ENCODE data around the gene AURKA.
A peak's percentile ranks its signal among the peaks of the same experiment; 100 is the strongest.

AURKA gene

DNA sequence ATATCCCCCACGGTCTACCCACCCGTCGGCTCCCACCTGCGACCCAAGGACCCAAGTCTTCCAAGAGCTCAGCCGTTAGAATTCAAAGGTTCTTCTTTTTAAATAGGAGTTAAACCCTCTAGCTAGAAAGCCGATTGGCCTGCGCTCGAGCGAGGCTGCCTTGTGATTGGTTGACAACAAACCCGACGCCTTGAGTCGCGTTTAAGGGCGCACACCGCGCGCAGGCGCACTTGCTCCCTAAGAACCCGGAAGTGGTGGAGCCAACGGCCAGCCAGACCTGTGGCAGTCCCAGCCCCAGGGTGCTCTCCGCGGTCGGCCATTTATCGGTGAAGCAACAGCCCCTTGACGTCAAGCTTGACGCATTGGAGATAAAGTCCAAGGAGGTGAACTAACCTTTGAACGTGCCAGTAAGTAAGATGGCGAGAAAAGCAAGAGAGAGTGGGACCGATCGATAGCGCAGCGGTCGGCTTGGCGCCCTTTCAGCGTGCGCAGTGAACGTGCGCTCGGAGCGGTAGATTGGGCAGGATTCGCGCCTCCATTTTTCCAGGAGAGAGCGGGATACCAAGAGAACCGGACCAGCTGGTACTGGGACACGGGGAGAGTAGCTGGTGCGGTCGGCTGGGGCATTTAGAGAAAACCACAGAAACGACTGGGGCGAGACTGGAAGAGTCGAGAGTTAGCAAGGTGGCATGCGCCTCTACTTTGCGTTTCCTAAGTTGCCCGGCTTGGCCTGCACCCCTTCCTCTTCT, at the start of gene AURKA, which contains the start of gene CSTF1:
Gene AURKA (minus strand): TSS at position 84 of the 749 bp plus-strand sequence. CDS start 4,018 bp downstream, outside the sequence.
Gene CSTF1 (plus strand): TSS at position 514 of the 749 bp plus-strand sequence. CDS start 2,908 bp downstream, outside the sequence.
- DNase-seq (ENCODE audit: low read depth in 2 of 3, low spot score in 2 of 3): peak; percentile 98 to 99 (median 98)

DNA sequence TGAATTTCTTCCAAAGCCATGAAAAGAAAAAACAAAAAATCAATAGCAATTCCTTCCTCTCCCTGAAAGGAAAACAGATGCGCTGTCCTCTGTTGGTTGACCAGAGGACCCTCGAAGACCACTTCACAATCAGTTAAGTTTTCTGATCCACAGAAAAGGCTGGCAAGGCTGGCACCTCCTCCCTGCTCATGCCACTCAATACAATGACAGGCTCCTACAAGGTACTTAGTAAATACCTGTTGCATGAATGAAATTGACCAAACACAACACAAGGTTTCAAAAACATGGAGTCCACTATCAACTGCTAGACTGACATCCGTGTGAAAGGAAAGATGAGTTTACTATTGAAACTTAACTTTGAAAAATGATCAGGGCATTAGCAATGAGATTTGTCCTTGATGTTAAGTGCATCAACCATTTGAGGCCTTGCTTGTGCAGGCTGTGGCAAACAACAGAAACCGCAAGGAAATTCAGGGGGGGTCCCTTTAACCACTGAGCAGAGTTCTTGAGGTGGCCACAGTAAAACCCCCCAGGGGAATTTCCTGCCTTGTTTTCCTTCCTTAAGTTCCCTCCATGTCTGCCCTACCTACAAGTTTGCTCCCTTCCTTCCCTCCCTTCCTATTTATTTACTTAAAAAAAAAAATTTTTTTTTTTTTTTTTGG, 48.5 kb upstream of the AURKA start:
- DNase-seq (ENCODE audit: low read depth in 2 of 3, low spot score in 2 of 3): peak in 1 of 3 experiments; percentile 42

DNA sequence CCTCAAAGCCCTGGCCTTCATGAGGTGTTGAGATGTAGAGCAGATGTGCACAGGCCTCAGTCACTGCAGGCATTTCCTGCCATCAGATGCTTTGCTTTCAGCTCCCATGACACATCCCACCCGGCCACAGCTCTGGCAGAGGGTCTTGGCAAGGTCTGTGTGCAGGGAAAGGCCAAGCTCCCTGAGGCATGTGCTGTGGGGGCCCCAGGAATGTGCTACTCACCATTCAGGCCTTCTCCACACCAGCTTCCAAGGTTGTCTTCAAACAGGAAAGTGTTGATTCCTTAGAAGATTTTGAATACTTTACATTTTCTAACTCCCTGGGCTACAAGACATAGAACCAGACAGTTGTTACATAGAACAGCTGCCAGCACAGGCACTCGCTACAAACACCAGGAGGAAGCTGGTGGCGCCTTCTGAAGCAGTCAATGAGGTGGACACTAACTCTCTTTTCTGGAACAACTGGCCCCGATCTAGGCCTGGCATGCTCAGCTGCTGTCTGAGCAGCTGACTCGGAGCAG, 47.8 kb upstream of the AURKA start:
- DNase-seq (ENCODE audit: low read depth in 2 of 3, low spot score in 2 of 3): no peak

DNA sequence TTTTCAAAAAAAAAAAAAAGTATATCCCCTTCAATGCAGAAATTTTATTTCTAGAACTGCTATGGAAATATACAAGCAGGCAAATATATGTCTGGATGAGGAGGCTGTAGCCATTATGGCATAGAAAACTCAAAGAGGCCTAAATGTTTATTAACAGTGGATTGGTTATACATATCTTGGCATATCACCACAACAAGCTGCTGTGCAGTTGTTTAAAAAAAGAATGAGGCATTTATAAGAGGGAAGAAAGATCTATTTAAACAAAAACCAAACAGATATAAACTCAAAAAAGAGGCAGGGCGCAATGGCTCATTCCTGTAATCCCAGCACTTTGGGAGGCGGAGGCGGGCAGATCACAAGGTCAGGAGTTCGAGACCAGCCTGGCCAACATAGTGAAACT, 46.3 kb upstream of the AURKA start:
- no peak for DNase-seq (ENCODE audit: low read depth in 2 of 3, low spot score in 2 of 3)

DNA sequence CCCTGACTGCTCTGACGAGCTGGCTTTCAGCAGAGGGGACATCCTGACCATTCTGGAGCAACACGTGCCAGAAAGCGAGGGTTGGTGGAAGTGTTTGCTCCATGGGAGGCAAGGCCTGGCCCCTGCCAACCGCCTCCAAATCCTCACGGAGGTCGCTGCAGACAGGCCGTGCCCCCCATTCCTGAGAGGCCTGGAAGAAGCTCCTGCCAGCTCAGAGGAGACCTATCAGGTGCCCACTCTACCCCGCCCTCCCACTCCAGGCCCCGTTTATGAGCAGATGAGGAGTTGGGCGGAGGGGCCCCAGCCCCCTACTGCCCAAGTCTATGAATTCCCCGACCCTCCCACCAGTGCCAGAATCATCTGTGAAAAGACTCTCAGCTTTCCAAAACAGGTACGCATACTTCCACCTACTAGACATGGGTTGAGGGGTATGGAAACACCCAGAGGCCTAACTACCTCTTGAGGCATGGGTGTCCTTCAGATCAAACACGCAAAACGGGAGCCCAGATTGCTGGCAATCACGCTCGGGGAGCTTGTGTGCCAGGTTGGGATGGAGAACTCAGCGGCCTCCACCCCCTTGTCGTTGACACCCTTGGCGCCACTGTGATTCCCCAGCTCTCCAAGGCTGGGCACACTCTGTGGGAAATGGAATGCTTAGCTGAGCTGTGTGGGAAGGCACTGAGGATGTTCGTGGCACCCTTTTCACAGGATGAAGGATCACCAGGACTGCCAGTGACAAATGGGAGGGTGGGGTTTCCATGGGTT, 45.4 kb upstream of the AURKA start:
- DNase-seq (ENCODE audit: low read depth in 2 of 3, low spot score in 2 of 3): no peak

DNA sequence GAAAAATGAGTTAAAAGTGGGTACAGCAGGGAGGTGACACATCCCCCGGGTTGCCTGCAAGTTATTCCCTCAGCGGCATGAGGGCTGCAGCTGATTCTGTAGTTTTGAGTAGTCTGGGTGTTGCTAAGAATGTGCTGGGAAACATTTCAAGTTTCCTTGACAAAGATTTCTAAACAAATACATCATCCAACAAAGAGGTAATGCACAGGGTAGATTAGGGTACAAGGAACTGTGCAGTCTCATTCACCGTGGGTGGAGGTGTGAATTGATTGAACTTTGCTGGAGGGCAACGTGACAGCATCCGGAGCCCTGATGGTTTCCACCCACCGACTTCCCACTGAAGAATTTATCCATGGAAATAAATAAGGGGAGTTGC, 41.9 kb upstream of the AURKA start:
- no peak for DNase-seq (ENCODE audit: low read depth in 2 of 3, low spot score in 2 of 3)

DNA sequence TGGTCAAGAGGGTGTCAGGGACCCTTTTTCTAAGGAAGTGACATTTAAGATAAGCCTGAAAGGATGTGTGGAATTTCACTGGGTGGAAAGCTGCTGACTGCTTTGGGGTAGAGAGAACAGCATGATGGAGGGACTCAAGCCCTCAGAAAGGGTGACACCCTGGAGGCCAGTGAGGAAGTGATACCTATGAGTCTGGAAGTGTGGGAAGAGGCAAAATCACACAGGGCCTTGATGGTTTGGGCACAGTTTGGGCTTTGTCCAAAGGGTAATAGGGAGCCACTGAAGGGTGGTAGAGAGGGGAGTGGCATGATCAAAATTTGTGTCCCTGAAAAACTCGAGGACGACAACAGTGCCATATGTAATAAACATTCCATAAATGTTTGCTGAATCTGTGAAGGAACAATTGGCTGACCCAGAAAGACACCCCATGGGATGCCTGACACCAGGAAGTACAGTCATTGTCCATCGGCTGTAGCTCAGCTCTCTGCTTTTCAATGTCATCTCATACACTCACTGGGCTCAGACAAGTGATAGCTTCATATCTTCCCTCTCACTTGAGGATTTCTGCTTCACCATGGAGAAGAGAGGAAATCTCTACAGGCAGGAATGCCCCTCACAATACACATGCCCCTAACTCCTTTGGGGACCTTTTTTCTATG, 41.3 kb upstream of the AURKA start:
- DNase-seq (ENCODE audit: low read depth in 2 of 3, low spot score in 2 of 3): no peak

DNA sequence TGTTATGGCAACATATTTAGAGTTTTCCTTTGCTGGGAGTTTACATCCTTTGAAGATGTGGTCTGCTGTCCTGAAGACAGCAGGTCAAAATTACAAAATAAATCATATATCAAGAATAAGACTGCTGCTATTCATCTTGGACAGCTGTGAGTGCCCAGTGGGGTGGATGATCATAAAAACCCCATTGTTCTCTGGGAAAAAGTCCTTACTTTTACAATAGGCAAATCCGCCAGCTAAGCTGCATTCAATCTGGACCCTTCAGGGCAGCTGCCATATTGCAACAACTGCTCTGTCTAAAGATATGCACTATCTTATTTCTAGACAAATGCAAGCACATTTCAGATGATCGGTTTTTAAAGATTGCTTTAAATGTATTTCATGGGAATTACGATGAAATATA, 39.5 kb upstream of the AURKA start:
- no peak for DNase-seq (ENCODE audit: low read depth in 2 of 3, low spot score in 2 of 3)

DNA sequence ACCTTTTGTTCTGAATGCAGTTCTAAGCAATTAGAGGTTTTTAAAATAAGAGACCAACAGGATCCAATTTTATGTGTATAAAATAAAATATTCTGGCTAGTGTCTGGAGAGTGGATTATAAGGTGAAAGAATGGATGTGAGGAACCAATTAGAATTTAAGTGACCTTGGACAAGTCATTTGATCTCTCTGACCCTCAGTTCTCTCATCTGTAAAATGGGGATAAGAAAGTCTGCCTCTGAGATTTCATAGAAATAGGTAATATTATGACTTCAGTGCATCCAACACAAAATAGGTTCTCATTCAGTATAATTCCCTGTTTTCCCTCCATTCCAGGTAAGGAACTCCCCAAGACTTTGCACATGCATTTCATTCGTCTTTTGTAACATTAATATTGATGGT, 38.9 kb upstream of the AURKA start:
- no peak for DNase-seq (ENCODE audit: low read depth in 2 of 3, low spot score in 2 of 3)

DNA sequence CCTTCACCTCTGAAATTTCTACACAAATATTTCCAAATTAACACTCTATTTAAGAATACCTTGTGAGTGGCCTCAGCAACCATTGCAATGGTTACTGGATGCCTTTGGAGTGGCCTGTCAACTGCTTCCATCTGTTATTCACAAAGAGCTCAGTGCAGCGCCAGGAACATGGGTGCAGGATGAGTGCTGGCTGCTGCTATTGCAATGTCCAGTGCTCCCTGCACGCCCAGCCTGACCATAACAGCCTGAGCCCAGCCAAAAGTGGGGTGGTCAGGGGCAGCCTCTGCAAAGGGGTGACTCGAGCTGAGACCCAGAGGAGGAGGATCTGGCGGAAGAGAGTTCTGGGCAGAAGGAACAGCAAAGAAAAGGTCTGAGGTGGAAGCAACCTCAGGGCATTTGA, 38.4 kb upstream of the AURKA start:
- no peak for DNase-seq (ENCODE audit: low read depth in 2 of 3, low spot score in 2 of 3)

DNA sequence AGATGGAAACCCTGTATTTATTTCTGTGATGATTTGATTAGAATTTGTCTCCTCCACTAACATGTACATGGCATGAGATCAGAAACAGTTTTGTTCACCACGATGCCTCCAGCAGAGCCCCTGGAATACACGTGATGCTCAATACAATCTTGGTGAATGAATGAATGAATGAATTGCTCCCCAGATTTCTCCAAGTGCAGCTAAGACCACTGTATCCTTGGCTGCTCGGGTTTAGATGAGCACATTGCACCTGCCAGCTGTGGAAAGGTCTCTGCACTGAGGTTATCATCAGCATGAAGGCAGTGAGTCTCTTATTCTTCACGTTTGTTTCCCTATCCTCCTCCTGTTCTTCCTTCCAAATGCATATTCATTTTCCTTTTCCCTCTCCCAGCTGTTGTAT, 37.9 kb upstream of the AURKA start:
- DNase-seq (ENCODE audit: low read depth in 2 of 3, low spot score in 2 of 3): no peak

DNA sequence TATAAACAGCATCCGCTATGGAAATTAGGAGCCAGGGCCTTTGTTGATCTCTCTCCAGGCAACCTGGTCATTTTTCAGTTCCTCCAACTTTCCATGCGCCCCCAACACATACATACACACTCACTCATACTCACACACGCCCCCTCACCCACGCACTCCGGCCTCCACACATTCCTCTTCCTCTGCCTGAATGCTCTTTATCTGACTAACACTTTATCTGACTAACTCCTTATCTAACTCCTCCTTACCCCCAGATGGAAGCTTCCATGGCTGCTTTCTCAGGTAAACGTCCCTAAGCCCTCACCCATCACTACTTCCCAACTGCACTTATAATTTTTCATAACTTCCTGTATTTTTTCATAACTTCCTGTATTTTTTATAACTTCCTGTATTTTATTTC, 37.5 kb upstream of the AURKA start:
- DNase-seq (ENCODE audit: low read depth in 2 of 3, low spot score in 2 of 3): no peak

DNA sequence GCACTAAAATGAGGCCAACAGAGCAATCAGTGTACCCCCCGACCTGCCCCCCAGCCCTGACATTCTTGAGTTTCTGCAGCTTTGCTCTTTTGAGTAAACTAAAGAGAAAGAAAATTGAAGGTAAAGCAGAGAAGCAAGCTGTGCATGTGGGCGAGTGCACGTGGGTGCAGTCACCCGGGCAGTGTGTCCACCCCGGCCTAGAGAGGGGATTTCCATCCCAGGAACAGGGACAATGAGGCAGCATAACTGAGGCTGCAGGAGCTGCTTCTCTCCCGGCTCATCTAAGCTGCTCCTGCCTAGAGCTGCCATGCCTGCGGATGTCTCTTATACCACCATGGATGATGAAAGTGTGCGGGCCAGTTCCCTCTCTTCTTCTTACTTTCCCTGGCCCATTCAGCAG, 36.9 kb upstream of the AURKA start:
- no peak for DNase-seq (ENCODE audit: low read depth in 2 of 3, low spot score in 2 of 3)

DNA sequence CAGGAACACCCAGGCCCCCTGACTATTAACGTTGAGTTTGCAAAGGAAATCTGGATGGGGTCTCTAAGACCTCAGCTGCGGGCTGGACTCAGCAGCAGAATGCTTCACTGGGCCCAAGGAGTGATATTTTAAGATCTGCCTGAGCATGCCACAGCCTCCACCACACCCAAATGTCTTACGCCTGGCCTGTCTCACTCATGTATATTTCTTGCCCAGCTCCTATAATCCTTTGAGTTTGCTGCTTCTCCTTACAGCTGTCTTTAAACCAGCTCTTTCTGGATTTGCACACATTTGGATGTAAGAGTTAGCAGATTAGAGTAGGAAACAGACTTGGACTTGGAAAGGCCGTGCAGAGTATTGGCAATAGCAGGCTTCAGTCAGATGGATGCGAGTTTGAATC, 36.4 kb upstream of the AURKA start:
- DNase-seq (ENCODE audit: low read depth in 2 of 3, low spot score in 2 of 3): no peak

DNA sequence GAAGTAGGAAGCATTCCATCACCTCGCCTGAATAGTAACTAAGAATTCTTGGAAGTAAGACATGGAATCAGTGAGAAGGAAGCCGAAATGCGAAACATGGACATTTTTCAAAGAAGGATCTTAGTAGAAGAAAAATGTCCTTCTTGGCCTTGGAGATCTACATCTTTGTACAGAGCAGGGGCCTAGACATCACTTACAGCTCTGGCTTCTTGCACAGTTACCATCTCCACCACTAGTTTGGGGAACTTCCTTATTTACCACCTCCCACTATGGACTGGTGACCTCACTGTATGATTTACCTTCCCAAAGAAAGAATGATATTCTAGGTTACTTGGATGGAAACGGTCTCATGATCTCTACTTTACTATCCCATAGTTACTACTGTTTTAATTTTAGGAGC, 35.8 kb upstream of the AURKA start:
- DNase-seq (ENCODE audit: low read depth in 2 of 3, low spot score in 2 of 3): no peak

DNA sequence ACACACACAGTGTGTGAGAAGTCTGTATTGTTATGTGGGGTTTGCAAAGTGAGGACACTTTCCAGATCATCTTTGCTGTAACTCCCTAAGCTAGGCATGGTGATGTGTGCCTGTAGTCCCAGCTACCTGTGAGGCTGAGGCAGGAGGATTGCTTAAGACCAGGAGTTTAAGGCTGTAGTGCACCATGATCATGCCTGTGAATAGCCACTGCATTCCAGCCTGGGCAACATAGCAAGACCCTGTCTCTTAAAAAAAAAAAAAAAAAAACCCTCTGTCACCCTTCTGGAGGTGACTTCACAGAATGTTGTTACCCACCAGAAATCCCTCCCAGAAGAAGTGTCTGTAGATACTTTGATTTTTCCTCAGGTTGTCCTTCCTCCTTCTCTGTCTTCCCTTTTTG, 34.9 kb upstream of the AURKA start:
- no peak for DNase-seq (ENCODE audit: low read depth in 2 of 3, low spot score in 2 of 3)

DNA sequence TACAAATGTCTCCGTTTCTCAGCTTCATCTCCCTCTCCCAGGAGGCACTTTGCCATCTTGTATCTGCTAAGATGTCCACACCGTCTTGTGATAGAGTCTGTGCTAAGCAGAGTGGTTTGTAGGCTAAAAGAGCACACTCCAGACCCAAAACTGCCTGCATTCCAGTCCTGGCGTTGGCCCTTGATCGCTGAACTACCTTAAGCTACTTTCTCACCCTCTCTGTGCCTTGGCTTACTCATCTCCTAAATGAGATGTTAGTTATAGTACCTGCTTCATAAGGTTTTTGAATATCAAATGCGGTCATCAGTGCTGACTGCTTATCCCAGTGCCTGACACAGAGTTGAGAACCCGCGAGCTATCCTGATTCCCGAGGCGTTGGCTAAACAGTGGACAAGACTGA, 34.0 kb upstream of the AURKA start:
- DNase-seq (ENCODE audit: low read depth in 2 of 3, low spot score in 2 of 3): no peak

DNA sequence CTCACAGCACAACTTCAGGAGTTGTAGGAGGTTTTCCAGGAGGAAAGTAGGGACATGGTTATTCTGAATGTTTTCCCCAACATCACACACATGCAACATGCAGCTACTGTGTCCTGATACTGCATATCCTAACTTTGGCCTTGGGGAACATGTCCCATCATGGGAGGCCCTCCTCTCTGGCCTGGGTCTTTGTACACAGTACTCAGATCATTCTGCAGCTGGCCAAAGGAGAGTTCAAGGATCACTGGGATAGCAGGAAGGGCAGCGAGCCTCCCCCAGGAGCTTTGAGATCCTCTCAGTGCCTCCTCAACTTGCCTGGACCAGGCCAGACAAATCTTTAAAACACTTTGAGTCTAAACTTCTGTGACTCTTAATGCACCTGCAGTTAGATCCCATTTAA, 32.9 kb upstream of the AURKA start:
- DNase-seq (ENCODE audit: low read depth in 2 of 3, low spot score in 2 of 3): no peak

DNA sequence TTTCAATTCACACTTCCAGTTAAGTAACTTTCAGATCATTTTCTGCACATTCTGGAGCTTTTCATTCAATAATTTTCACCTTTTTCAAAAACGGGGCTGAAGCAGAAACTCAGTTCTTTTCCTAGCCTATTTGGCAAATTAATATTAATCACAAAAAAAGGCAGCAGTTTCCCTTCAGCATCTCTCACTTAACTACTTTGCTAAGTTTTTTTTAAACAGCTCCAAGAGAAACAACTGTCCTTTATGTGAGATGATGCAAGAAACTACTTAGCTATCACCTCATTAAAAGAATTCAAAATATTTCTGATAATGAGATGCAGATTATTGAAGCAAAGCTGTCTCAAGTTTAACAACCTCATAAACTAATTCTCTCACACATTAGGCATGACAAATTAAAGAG, 31.9 kb upstream of the AURKA start:
- no peak for DNase-seq (ENCODE audit: low read depth in 2 of 3, low spot score in 2 of 3)

DNA sequence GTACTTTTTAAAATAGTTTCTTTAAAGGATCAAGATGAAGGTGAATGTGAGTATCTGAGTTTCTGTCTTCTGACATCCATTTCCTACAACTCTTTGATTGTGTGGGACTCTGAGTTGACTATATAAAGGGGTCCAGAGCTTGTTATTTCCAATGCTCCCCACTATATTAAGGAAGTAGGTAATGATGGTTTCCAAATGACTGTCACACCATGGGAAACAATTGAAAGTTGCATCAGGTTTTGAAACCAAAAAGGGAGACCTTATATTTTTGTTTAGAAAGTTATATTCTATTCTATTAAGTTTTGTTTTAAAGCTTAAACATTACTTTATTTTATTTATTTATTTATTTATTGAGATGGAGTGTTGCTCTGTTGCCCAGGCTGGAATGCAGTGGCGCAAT, 31.2 kb upstream of the AURKA start:
- no peak for DNase-seq (ENCODE audit: low read depth in 2 of 3, low spot score in 2 of 3)

DNA sequence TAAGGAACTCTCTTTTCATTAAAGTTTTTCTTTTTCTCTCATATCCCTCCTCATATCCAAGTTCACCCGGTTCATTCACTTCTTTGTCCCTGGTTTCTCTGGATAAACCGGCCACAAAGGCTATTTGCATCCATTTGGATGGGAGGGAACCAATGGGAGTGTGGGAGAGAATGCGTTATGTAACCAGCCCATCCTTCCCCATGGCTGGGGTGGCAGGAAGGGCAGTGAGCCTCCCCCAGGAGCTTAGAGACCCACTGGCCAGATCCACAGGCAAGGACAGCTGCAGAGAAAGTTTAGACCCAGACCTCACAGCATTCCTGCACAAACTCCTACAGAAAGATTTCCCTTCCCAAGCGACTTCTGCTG, 30.8 kb upstream of the AURKA start:
- no peak for DNase-seq (ENCODE audit: low read depth in 2 of 3, low spot score in 2 of 3)

All from activated CD8-positive, alpha-beta memory T cell treated with anti-CD3 and anti-CD28 coated beads for 48 hours (primary cell).